ENCODE data around the gene DISC1. TPM values are rescaled to one million over a fixed set of nuclear protein-coding genes. Genes with fewer than 3 reads are reported as not detected.

DISC1 gene
- total and polyA plus RNA-seq, 2 of the 13 experiments (the other 11 are each of a cell fraction or from before 2014, with no cell fraction given): 4.2 to 4.6 TPM

- in situ Hi-C loops (cut with HindIII; ENCODE audit: extremely low pct_ligation_motif_present, low pct_unique_long_range_greater_than_20kb) (no loop called here), intact Hi-C loops (cut with micrococcal nuclease; ENCODE audit: unreplicated experiment) (no loop called here)
- H3K4me1 ChIP-seq (ENCODE audit: insufficient read depth, low read length): peaks cover 49% of the 10 kb centered on the region
- DNase-seq (ENCODE audit: low spot score) (peak; percentile 45), ATAC-seq (no peak), FAIRE-seq (peak; percentile 55)
- POLR2A ChIA-PET: no interaction called here
- WGBS (ENCODE audit: low lambda C conversion rate): 3% methylated on average over 3 of the region's 3 CpGs
- H4K20me1 ChIP-seq (ENCODE audit: insufficient read depth, low read length): no peaks in the 10 kb centered on the region
- no peaks in the 10 kb centered on the region for H3K36me3 ChIP-seq (replicated peaks in 1 of 2; ENCODE audit: control insufficient read depth in 1 of 2, insufficient read depth in 2 of 2, low read length in 2 of 2)
- no peak overlapping the region for H2AFZ ChIP-seq (ENCODE audit: low read length)
- H3K27me3 ChIP-seq (ENCODE audit: control insufficient read depth in 1 of 2, insufficient read depth in 2 of 2, low read length in 2 of 2): no peaks in the 10 kb centered on the region
- 0 out of 2 replicates have a peak overlapping the region, but pooled peaks have one; percentile 26 for H3K4me2 ChIP-seq (ENCODE audit: low read depth, low read length)
- H3K27ac ChIP-seq (ENCODE audit: extremely low read length, insufficient read depth, low read length): no peak overlapping the region
- H3K9me3 ChIP-seq (ENCODE audit: low read length): no peaks in the 10 kb centered on the region
- H3K9ac ChIP-seq (ENCODE audit: insufficient read depth, low read depth, low read length): no peak overlapping the region
- no TSS peak for BruUV-seq (replicated peaks)
- H3K4me3 ChIP-seq (replicated peaks in 1 of 3; ENCODE audit: insufficient read depth in 1 of 3, low read depth in 2 of 3, low read length in 3 of 3): no peak overlapping the region
- CTCF ChIA-PET (ENCODE audit: low intra/inter-chr PET ratio, low total read pairs): no interaction called here
- H3K79me2 ChIP-seq (ENCODE audit: insufficient read depth, low read length): peaks cover 13% of the 10 kb centered on the region
- no peak for TF ChIP-seq ZNF781 (CRISPR knock-in tag; IDR thresholded peaks at IDR 0.05; ENCODE audit: borderline replicate concordance, not compliant biosample characterization)
- TF ChIP-seq, protein P1, sequence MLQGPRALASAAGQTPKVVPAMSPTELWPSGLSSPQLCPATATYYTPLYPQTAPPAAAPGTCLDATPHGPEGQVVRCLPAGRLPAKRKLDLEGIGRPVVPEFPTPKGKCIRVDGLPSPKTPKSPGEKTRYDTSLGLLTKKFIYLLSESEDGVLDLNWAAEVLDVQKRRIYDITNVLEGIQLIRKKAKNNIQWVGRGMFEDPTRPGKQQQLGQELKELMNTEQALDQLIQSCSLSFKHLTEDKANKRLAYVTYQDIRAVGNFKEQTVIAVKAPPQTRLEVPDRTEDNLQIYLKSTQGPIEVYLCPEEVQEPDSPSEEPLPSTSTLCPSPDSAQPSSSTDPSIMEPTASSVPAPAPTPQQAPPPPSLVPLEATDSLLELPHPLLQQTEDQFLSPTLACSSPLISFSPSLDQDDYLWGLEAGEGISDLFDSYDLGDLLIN (CRISPR knock-in tag; IDR thresholded peaks at IDR 0.05; ENCODE audit: borderline replicate concordance): no peak
- TF ChIP-seq ZFP37 (CRISPR knock-in tag; IDR thresholded peaks at IDR 0.05; ENCODE audit: borderline replicate concordance): no peak
- no peak for TF ChIP-seq ZFP1 (CRISPR knock-in tag; IDR thresholded peaks at IDR 0.05)
- TF ChIP-seq HOXD1 (CRISPR knock-in tag; IDR thresholded peaks at IDR 0.05): no peak
- TF ChIP-seq KLF12 (CRISPR knock-in tag; IDR thresholded peaks at IDR 0.05; ENCODE audit: borderline replicate concordance): no peak
- TF ChIP-seq AGO2 (optimal IDR thresholded peaks at IDR 0.05; ENCODE audit: low read depth, low read length): no peak
- no peak for TF ChIP-seq HES4 (CRISPR knock-in tag; IDR thresholded peaks at IDR 0.05; ENCODE audit: borderline replicate concordance)
- no peak for TF ChIP-seq TAF1 (CRISPR knock-in tag; IDR thresholded peaks at IDR 0.05)
- no peak for TF ChIP-seq ZMAT3 (CRISPR knock-in tag; conservative IDR thresholded peaks at IDR 0.05)
- TF ChIP-seq, protein P2, sequence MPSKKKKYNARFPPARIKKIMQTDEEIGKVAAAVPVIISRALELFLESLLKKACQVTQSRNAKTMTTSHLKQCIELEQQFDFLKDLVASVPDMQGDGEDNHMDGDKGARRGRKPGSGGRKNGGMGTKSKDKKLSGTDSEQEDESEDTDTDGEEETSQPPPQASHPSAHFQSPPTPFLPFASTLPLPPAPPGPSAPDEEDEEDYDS (CRISPR knock-in tag; IDR thresholded peaks at IDR 0.05): no peak
- peak; percentile 63 for TF ChIP-seq FOSL2 (CRISPR knock-in tag; IDR thresholded peaks at IDR 0.05)
- TF ChIP-seq ZFX (CRISPR knock-in tag; IDR thresholded peaks at IDR 0.05; ENCODE audit: low read depth): no peak
- TF ChIP-seq SAP130 (CRISPR knock-in tag; IDR thresholded peaks at IDR 0.05; ENCODE audit: low read depth): peak; percentile 55; the same call in 1 of the 2 replicates
- TF ChIP-seq, protein P3, sequence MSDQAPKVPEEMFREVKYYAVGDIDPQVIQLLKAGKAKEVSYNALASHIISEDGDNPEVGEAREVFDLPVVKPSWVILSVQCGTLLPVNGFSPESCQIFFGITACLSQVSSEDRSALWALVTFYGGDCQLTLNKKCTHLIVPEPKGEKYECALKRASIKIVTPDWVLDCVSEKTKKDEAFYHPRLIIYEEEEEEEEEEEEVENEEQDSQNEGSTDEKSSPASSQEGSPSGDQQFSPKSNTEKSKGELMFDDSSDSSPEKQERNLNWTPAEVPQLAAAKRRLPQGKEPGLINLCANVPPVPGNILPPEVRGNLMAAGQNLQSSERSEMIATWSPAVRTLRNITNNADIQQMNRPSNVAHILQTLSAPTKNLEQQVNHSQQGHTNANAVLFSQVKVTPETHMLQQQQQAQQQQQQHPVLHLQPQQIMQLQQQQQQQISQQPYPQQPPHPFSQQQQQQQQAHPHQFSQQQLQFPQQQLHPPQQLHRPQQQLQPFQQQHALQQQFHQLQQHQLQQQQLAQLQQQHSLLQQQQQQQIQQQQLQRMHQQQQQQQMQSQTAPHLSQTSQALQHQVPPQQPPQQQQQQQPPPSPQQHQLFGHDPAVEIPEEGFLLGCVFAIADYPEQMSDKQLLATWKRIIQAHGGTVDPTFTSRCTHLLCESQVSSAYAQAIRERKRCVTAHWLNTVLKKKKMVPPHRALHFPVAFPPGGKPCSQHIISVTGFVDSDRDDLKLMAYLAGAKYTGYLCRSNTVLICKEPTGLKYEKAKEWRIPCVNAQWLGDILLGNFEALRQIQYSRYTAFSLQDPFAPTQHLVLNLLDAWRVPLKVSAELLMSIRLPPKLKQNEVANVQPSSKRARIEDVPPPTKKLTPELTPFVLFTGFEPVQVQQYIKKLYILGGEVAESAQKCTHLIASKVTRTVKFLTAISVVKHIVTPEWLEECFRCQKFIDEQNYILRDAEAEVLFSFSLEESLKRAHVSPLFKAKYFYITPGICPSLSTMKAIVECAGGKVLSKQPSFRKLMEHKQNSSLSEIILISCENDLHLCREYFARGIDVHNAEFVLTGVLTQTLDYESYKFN (CRISPR knock-in tag; conservative IDR thresholded peaks at IDR 0.05): no peak
- TF ChIP-seq NFYC (CRISPR knock-in tag; IDR thresholded peaks at IDR 0.05): no peak
- TF ChIP-seq ZBTB43 (CRISPR knock-in tag; conservative IDR thresholded peaks at IDR 0.05): no peak
- no peak for TF ChIP-seq BRD4 (CRISPR knock-in tag; IDR thresholded peaks at IDR 0.05)
Measured at GRCh38 chr1:231632119-231632518, 5.5 kb downstream of the DISC1 start.
